ENCODE measurements around the gene STOML1. TPM values are rescaled to one million over a fixed set of nuclear protein-coding genes. Genes with fewer than 3 reads are reported as not detected.

The STOML1 gene
- total RNA-seq, 1 experiment from 2014 or later, result 5.4 TPM

DNA sequence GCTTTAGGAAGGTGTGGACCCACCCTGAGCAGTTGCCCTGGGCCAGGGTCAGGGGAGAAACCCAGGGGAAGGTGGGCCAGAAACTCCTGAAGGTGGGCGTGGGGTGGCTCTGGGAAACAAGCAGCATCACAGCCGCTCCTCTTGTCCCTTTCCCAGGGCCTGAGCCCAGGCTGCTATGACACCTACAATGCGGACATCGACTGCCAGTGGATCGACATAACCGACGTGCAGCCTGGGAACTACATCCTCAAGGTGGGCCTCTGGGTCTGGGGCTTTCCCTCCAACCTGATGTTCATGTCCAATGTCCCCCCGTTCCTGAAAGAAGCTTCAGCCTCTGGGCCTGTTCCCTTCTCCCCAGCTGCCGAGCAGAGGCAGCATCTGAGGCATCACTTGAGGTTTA, 44.4 kb downstream of the STOML1 start:
- Mint-ChIP-seq H3K4me3 (no peak overlapping the region), H3K9me3 (no peaks in the 10 kb centered on the region), H3K27ac (no peak overlapping the region), H3K27me3 (ENCODE audit: low read depth) (peaks cover 3% of the 10 kb centered on the region; the same call in 1 of the 2 replicates), H3K4me1 (peaks cover 10% of the 10 kb centered on the region), H3K36me3 (no peaks in the 10 kb centered on the region)
- DNase-seq (ENCODE audit: low spot score) (no peak), ATAC-seq (no peak)
- POLR2A ChIA-PET, result no interaction called here
- CTCF ChIA-PET, result interaction anchor here (1.3 to 7.3 kb wide), 3 partner anchors 12 to 25 kb away, joined by 5 to 61 read pairs (median 7); partner anchors contain the start of gene LOXL1
- TF ChIP-seq MXD4 (CRISPR knock-in tag; IDR thresholded peaks at IDR 0.05; ENCODE audit: borderline replicate concordance), result no peak
- TF ChIP-seq, protein P1, sequence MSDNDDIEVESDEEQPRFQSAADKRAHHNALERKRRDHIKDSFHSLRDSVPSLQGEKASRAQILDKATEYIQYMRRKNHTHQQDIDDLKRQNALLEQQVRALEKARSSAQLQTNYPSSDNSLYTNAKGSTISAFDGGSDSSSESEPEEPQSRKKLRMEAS (CRISPR knock-in tag; IDR thresholded peaks at IDR 0.05), result no peak
- no peak for TF ChIP-seq HMGXB4 (CRISPR knock-in tag; IDR thresholded peaks at IDR 0.05)
- no peak for TF ChIP-seq OVOL2 (CRISPR knock-in tag; IDR thresholded peaks at IDR 0.05; ENCODE audit: borderline replicate concordance)
- no peak for TF ChIP-seq TP53 (CRISPR knock-in tag; IDR thresholded peaks at IDR 0.05)
- no peak for TF ChIP-seq ATF3 (CRISPR knock-in tag; conservative IDR thresholded peaks at IDR 0.05)
- TF ChIP-seq ETV6 (CRISPR knock-in tag; IDR thresholded peaks at IDR 0.05), result no peak
- no peak for TF ChIP-seq FOXP4 (CRISPR knock-in tag; IDR thresholded peaks at IDR 0.05)
- TF ChIP-seq ZBTB21 (CRISPR knock-in tag; IDR thresholded peaks at IDR 0.05; ENCODE audit: borderline replicate concordance), result no peak

DNA sequence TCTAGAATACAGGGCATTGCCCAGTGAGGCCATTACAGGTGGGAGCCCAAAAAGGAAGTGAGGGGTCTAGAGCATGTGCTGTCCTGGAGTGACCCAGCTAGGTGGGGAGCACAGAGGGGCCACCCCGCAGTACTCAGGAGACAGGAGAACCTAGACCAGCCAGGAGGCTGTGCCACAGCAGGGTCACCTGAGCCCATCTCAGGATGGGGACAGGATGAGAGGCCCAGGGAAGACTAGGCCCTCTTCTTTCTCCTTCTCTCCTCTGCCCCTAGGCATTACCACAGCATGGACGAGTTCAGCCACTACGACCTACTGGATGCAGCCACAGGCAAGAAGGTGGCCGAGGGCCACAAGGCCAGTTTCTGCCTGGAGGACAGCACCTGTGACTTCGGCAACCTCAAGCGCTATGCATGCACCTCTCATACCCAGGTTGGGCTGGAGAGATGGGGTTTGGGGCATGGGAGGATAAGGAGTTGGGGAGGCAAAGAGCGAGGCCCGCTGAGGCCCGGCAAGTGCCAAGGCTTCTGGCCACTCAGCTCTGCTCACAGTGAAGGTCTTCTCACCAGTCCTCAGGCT, 45.2 kb downstream of the STOML1 start:
- no peak overlapping the region for H3K4me3 Mint-ChIP-seq
- peaks cover 5% of the 10 kb centered on the region for H3K4me1 Mint-ChIP-seq
- CTCF ChIA-PET, result interaction anchor here (0.8 kb wide), 1 partner anchor 101 kb away, joined by 3 read pairs; no protein-coding TSS in a partner anchor
- TF ChIP-seq, protein P2, sequence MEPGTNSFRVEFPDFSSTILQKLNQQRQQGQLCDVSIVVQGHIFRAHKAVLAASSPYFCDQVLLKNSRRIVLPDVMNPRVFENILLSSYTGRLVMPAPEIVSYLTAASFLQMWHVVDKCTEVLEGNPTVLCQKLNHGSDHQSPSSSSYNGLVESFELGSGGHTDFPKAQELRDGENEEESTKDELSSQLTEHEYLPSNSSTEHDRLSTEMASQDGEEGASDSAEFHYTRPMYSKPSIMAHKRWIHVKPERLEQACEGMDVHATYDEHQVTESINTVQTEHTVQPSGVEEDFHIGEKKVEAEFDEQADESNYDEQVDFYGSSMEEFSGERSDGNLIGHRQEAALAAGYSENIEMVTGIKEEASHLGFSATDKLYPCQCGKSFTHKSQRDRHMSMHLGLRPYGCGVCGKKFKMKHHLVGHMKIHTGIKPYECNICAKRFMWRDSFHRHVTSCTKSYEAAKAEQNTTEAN (CRISPR knock-in tag; IDR thresholded peaks at IDR 0.05), result no peak
- no peak for TF ChIP-seq ZNF396 (CRISPR knock-in tag; IDR thresholded peaks at IDR 0.05; ENCODE audit: borderline replicate concordance)
- TF ChIP-seq EMX1 (CRISPR knock-in tag; IDR thresholded peaks at IDR 0.05), result no peak
- TF ChIP-seq, protein P3, sequence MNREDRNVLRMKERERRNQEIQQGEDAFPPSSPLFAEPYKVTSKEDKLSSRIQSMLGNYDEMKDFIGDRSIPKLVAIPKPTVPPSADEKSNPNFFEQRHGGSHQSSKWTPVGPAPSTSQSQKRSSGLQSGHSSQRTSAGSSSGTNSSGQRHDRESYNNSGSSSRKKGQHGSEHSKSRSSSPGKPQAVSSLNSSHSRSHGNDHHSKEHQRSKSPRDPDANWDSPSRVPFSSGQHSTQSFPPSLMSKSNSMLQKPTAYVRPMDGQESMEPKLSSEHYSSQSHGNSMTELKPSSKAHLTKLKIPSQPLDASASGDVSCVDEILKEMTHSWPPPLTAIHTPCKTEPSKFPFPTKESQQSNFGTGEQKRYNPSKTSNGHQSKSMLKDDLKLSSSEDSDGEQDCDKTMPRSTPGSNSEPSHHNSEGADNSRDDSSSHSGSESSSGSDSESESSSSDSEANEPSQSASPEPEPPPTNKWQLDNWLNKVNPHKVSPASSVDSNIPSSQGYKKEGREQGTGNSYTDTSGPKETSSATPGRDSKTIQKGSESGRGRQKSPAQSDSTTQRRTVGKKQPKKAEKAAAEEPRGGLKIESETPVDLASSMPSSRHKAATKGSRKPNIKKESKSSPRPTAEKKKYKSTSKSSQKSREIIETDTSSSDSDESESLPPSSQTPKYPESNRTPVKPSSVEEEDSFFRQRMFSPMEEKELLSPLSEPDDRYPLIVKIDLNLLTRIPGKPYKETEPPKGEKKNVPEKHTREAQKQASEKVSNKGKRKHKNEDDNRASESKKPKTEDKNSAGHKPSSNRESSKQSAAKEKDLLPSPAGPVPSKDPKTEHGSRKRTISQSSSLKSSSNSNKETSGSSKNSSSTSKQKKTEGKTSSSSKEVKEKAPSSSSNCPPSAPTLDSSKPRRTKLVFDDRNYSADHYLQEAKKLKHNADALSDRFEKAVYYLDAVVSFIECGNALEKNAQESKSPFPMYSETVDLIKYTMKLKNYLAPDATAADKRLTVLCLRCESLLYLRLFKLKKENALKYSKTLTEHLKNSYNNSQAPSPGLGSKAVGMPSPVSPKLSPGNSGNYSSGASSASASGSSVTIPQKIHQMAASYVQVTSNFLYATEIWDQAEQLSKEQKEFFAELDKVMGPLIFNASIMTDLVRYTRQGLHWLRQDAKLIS (CRISPR knock-in tag; IDR thresholded peaks at IDR 0.05; ENCODE audit: borderline replicate concordance), result no peak
- TF ChIP-seq, protein P4, sequence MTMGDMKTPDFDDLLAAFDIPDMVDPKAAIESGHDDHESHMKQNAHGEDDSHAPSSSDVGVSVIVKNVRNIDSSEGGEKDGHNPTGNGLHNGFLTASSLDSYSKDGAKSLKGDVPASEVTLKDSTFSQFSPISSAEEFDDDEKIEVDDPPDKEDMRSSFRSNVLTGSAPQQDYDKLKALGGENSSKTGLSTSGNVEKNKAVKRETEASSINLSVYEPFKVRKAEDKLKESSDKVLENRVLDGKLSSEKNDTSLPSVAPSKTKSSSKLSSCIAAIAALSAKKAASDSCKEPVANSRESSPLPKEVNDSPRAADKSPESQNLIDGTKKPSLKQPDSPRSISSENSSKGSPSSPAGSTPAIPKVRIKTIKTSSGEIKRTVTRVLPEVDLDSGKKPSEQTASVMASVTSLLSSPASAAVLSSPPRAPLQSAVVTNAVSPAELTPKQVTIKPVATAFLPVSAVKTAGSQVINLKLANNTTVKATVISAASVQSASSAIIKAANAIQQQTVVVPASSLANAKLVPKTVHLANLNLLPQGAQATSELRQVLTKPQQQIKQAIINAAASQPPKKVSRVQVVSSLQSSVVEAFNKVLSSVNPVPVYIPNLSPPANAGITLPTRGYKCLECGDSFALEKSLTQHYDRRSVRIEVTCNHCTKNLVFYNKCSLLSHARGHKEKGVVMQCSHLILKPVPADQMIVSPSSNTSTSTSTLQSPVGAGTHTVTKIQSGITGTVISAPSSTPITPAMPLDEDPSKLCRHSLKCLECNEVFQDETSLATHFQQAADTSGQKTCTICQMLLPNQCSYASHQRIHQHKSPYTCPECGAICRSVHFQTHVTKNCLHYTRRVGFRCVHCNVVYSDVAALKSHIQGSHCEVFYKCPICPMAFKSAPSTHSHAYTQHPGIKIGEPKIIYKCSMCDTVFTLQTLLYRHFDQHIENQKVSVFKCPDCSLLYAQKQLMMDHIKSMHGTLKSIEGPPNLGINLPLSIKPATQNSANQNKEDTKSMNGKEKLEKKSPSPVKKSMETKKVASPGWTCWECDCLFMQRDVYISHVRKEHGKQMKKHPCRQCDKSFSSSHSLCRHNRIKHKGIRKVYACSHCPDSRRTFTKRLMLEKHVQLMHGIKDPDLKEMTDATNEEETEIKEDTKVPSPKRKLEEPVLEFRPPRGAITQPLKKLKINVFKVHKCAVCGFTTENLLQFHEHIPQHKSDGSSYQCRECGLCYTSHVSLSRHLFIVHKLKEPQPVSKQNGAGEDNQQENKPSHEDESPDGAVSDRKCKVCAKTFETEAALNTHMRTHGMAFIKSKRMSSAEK (CRISPR knock-in tag; IDR thresholded peaks at IDR 0.05; ENCODE audit: borderline replicate concordance), result no peak
- TF ChIP-seq, protein P5, sequence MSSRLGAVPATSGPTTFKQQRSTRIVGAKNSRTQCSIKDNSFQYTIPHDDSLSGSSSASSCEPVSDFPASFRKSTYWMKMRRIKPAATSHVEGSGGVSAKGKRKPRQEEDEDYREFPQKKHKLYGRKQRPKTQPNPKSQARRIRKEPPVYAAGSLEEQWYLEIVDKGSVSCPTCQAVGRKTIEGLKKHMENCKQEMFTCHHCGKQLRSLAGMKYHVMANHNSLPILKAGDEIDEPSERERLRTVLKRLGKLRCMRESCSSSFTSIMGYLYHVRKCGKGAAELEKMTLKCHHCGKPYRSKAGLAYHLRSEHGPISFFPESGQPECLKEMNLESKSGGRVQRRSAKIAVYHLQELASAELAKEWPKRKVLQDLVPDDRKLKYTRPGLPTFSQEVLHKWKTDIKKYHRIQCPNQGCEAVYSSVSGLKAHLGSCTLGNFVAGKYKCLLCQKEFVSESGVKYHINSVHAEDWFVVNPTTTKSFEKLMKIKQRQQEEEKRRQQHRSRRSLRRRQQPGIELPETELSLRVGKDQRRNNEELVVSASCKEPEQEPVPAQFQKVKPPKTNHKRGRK (CRISPR knock-in tag; IDR thresholded peaks at IDR 0.05; ENCODE audit: borderline replicate concordance), result no peak
- TF ChIP-seq, protein P6, sequence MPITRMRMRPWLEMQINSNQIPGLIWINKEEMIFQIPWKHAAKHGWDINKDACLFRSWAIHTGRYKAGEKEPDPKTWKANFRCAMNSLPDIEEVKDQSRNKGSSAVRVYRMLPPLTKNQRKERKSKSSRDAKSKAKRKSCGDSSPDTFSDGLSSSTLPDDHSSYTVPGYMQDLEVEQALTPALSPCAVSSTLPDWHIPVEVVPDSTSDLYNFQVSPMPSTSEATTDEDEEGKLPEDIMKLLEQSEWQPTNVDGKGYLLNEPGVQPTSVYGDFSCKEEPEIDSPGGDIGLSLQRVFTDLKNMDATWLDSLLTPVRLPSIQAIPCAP (CRISPR knock-in tag; IDR thresholded peaks at IDR 0.05), result no peak
- no peak for TF ChIP-seq IRF2 (CRISPR knock-in tag; IDR thresholded peaks at IDR 0.05; ENCODE audit: borderline replicate concordance, low read depth)

More for the DNA sequence above, 45.2 kb downstream of the STOML1 start:
- POLR2A ChIA-PET, result no interaction called here
- DNase-seq (ENCODE audit: low spot score) (no peak), ATAC-seq (no peak)
- Mint-ChIP-seq H3K27me3 (ENCODE audit: low read depth) (peaks cover 3% of the 10 kb centered on the region; the same call in 1 of the 2 replicates), H3K27ac (no peak overlapping the region), H3K9me3 (no peaks in the 10 kb centered on the region), H3K36me3 (no peaks in the 10 kb centered on the region)

Measured in WTC11 (cell line).